ENCODE results near the gene MYOG.

The MYOG gene

GRCh38 chr1:203077956-203078355, 7.9 kb downstream of the MYOG start:
- no peaks in the 10 kb centered on the region for H3K4me1 ChIP-seq (ENCODE audit: insufficient read depth, low read length, severe bottlenecking)
- no peak overlapping the region for H2AFZ ChIP-seq (ENCODE audit: low read length)
- no peaks in the 10 kb centered on the region for H3K79me2 ChIP-seq (ENCODE audit: insufficient read depth, low read length)
- no peak overlapping the region for H3K27ac ChIP-seq (ENCODE audit: low read depth, low read length, poor library complexity, severe bottlenecking)
- TF ChIP-seq EZH2 (IDR thresholded peaks at IDR 0.05; ENCODE audit: borderline replicate concordance, low read length), result no peak
- TF ChIP-seq, protein P1, sequence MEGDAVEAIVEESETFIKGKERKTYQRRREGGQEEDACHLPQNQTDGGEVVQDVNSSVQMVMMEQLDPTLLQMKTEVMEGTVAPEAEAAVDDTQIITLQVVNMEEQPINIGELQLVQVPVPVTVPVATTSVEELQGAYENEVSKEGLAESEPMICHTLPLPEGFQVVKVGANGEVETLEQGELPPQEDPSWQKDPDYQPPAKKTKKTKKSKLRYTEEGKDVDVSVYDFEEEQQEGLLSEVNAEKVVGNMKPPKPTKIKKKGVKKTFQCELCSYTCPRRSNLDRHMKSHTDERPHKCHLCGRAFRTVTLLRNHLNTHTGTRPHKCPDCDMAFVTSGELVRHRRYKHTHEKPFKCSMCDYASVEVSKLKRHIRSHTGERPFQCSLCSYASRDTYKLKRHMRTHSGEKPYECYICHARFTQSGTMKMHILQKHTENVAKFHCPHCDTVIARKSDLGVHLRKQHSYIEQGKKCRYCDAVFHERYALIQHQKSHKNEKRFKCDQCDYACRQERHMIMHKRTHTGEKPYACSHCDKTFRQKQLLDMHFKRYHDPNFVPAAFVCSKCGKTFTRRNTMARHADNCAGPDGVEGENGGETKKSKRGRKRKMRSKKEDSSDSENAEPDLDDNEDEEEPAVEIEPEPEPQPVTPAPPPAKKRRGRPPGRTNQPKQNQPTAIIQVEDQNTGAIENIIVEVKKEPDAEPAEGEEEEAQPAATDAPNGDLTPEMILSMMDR (IDR thresholded peaks at IDR 0.05; ENCODE audit: low read length), result no peak
- no peak overlapping the region for H3K9ac ChIP-seq (ENCODE audit: low read length)
- no peaks in the 10 kb centered on the region for H4K20me1 ChIP-seq (ENCODE audit: insufficient read depth, low read length)
- no peaks in the 10 kb centered on the region for H3K27me3 ChIP-seq (ENCODE audit: insufficient read depth, low read length)
- H3K4me2 ChIP-seq (ENCODE audit: low read length), result no peak overlapping the region
- H3F3A ChIP-seq (ENCODE audit: insufficient read depth, low read length), result no peaks in the 10 kb centered on the region
- no peaks in the 10 kb centered on the region for H3K9me2 ChIP-seq (ENCODE audit: low read depth, low read length)
- H3K36me3 ChIP-seq (ENCODE audit: insufficient read depth, low read length), result no peaks in the 10 kb centered on the region
- H3K4me3 ChIP-seq (ENCODE audit: low read depth, low read length, poor library complexity, severe bottlenecking), result no peak overlapping the region
- H3K9me3 ChIP-seq (ENCODE audit: low read length), result no peaks in the 10 kb centered on the region

GRCh38 chr1:203077367-203077766, 8.4 kb downstream of the MYOG start:
- Histone ChIP-seq H4K20me1 (ENCODE audit: insufficient read depth, low read length) (no peaks in the 10 kb centered on the region), H3K27ac (ENCODE audit: low read depth, low read length, poor library complexity, severe bottlenecking) (no peak overlapping the region), H3K36me3 (ENCODE audit: insufficient read depth, low read length) (no peaks in the 10 kb centered on the region), H3K27me3 (ENCODE audit: insufficient read depth, low read length) (no peaks in the 10 kb centered on the region), H3K4me2 (ENCODE audit: low read length) (no peak overlapping the region), H3K4me1 (ENCODE audit: insufficient read depth, low read length, severe bottlenecking) (no peaks in the 10 kb centered on the region), H3F3A (ENCODE audit: insufficient read depth, low read length) (no peaks in the 10 kb centered on the region), H3K9ac (ENCODE audit: low read length) (no peak overlapping the region), H2AFZ (ENCODE audit: low read length) (no peak overlapping the region), H3K9me3 (ENCODE audit: low read length) (no peaks in the 10 kb centered on the region), H3K9me2 (ENCODE audit: low read depth, low read length) (no peaks in the 10 kb centered on the region), H3K79me2 (ENCODE audit: insufficient read depth, low read length) (no peaks in the 10 kb centered on the region), H3K4me3 (ENCODE audit: low read depth, low read length, poor library complexity, severe bottlenecking) (no peak overlapping the region)
- no peak for TF ChIP-seq EZH2 (IDR thresholded peaks at IDR 0.05; ENCODE audit: borderline replicate concordance, low read length)
- TF ChIP-seq, protein P1 (IDR thresholded peaks at IDR 0.05; ENCODE audit: low read length), result no peak

DNA sequence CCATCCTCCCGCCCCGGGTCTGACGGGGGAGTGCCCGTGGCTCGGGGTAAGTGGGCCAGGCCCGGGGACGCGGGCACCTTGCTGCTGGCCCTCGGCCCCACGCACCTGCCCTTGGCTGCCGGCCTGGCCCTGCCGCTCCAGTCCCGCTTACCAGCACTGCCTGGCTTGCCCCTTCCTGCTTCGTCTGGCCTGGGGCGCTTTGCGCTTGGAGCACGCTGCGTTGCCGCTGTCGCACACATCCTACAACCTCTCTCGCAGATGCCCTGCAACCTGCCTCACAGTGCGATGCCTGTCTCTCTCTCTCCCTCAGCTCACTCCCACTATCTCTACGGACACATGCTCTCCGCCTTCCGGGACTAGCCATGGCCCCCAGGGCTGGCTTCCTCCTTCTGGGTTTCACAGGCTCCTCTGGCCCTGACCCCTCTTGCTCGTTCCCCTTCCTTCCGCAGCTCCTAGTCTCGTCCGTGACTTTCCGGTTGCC, 9.7 kb downstream of the MYOG start:
- Histone ChIP-seq H3K4me1 (ENCODE audit: insufficient read depth, low read length, severe bottlenecking) (no peaks in the 10 kb centered on the region), H3K9me2 (ENCODE audit: low read depth, low read length) (no peaks in the 10 kb centered on the region), H3K4me2 (ENCODE audit: low read length) (no peak overlapping the region)

More for the DNA sequence above, 9.7 kb downstream of the MYOG start:
- no peak for TF ChIP-seq EZH2 (IDR thresholded peaks at IDR 0.05; ENCODE audit: borderline replicate concordance, low read length)
- TF ChIP-seq, protein P1 (IDR thresholded peaks at IDR 0.05; ENCODE audit: low read length), result no peak
- no peaks in the 10 kb centered on the region for H3K36me3 ChIP-seq (ENCODE audit: insufficient read depth, low read length)
- no peak overlapping the region for H3K4me3 ChIP-seq (ENCODE audit: low read depth, low read length, poor library complexity, severe bottlenecking)
- H2AFZ ChIP-seq (ENCODE audit: low read length), result no peak overlapping the region
- no peaks in the 10 kb centered on the region for H3K79me2 ChIP-seq (ENCODE audit: insufficient read depth, low read length)
- H3F3A ChIP-seq (ENCODE audit: insufficient read depth, low read length), result no peaks in the 10 kb centered on the region
- no peaks in the 10 kb centered on the region for H4K20me1 ChIP-seq (ENCODE audit: insufficient read depth, low read length)
- H3K27me3 ChIP-seq (ENCODE audit: insufficient read depth, low read length), result no peaks in the 10 kb centered on the region
- no peaks in the 10 kb centered on the region for H3K9me3 ChIP-seq (ENCODE audit: low read length)
- no peak overlapping the region for H3K9ac ChIP-seq (ENCODE audit: low read length)
- H3K27ac ChIP-seq (ENCODE audit: low read depth, low read length, poor library complexity, severe bottlenecking), result no peak overlapping the region
